Measurements from ENCODE around the gene ZBTB7C. TPM values are rescaled to one million over a fixed set of nuclear protein-coding genes. Genes with fewer than 3 reads are reported as not detected.

The ZBTB7C gene
- total RNA-seq, 1 donor, result not detected

GRCh38 chr18:48321121-48321520, 88.1 kb downstream of the ZBTB7C start:
- no peak for TF ChIP-seq CTCF (IDR thresholded peaks at IDR 0.05; ENCODE audit: insufficient read depth, low read depth, low read length)
- no peak for DNase-seq (ENCODE audit: low read depth)
- H3K4me3 ChIP-seq (ENCODE audit: low read depth, low read length), result no peak overlapping the region

GRCh38 chr18:48320639-48320945, 88.6 kb downstream of the ZBTB7C start:
- no peak for DNase-seq (ENCODE audit: low read depth)
- H3K4me3 ChIP-seq (ENCODE audit: low read depth, low read length), result no peak overlapping the region
- TF ChIP-seq CTCF (IDR thresholded peaks at IDR 0.05; ENCODE audit: insufficient read depth, low read depth, low read length), result no peak

GRCh38 chr18:48319801-48320638, 89.2 kb downstream of the ZBTB7C start:
- no peak for TF ChIP-seq CTCF (IDR thresholded peaks at IDR 0.05; ENCODE audit: insufficient read depth, low read depth, low read length)
- H3K4me3 ChIP-seq (ENCODE audit: low read depth, low read length), result no peak overlapping the region
- DNase-seq (ENCODE audit: low read depth), result peak; percentile 68

GRCh38 chr18:48318436-48318835, 90.7 kb downstream of the ZBTB7C start:
- no peak for TF ChIP-seq CTCF (IDR thresholded peaks at IDR 0.05; ENCODE audit: insufficient read depth, low read depth, low read length)
- no peak overlapping the region for H3K4me3 ChIP-seq (ENCODE audit: low read depth, low read length)
- DNase-seq (ENCODE audit: low read depth), result no peak

GRCh38 chr18:48317781-48318381, 91.3 kb downstream of the ZBTB7C start:
- no peak for DNase-seq (ENCODE audit: low read depth)
- TF ChIP-seq CTCF (IDR thresholded peaks at IDR 0.05; ENCODE audit: insufficient read depth, low read depth, low read length), result peak; percentile 13
- H3K4me3 ChIP-seq (ENCODE audit: low read depth, low read length), result no peak overlapping the region

- TF ChIP-seq CTCF (IDR thresholded peaks at IDR 0.05; ENCODE audit: insufficient read depth, low read depth, low read length), result no peak
- no peak overlapping the region for H3K4me3 ChIP-seq (ENCODE audit: low read depth, low read length)
Measured at GRCh38 chr18:48316177-48316576, 93.0 kb downstream of the ZBTB7C start.

More at GRCh38 chr18:48316177-48316576, 93.0 kb downstream of the ZBTB7C start:
- DNase-seq (ENCODE audit: low read depth), result no peak
